ENCODE results near the gene BCL11A.

DNA sequence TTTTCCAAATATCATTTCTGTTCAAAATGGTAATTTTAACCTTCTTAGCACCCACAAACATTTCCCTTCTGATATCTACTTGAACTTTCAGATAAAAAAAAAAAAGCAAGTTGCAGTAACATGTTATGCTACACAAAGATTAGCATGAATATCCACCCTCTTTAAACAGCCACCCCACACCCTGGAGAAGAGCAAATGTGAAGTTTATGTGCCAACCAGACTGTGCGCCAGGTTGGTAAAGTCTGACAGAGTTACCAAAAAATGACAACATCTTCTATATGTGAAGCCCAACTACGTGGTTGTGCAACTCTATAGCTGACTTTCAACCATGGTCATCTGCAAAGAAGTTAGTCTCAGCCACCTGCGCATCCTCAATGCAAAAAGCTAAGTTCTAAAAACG is 62.6 kb downstream of the BCL11A start:
- TF ChIP-seq POLR2AphosphoS5 (IDR thresholded peaks at IDR 0.05; ENCODE audit: low read depth) (no peak), EZH2 (IDR thresholded peaks at IDR 0.05; ENCODE audit: low read depth, unreplicated experiment) (no peak)
- TF ChIP-seq, protein P1, sequence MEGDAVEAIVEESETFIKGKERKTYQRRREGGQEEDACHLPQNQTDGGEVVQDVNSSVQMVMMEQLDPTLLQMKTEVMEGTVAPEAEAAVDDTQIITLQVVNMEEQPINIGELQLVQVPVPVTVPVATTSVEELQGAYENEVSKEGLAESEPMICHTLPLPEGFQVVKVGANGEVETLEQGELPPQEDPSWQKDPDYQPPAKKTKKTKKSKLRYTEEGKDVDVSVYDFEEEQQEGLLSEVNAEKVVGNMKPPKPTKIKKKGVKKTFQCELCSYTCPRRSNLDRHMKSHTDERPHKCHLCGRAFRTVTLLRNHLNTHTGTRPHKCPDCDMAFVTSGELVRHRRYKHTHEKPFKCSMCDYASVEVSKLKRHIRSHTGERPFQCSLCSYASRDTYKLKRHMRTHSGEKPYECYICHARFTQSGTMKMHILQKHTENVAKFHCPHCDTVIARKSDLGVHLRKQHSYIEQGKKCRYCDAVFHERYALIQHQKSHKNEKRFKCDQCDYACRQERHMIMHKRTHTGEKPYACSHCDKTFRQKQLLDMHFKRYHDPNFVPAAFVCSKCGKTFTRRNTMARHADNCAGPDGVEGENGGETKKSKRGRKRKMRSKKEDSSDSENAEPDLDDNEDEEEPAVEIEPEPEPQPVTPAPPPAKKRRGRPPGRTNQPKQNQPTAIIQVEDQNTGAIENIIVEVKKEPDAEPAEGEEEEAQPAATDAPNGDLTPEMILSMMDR (conservative IDR thresholded peaks at IDR 0.05; ENCODE audit: low read depth in 2 of 2) = no peak
- TF ChIP-seq, protein P2, sequence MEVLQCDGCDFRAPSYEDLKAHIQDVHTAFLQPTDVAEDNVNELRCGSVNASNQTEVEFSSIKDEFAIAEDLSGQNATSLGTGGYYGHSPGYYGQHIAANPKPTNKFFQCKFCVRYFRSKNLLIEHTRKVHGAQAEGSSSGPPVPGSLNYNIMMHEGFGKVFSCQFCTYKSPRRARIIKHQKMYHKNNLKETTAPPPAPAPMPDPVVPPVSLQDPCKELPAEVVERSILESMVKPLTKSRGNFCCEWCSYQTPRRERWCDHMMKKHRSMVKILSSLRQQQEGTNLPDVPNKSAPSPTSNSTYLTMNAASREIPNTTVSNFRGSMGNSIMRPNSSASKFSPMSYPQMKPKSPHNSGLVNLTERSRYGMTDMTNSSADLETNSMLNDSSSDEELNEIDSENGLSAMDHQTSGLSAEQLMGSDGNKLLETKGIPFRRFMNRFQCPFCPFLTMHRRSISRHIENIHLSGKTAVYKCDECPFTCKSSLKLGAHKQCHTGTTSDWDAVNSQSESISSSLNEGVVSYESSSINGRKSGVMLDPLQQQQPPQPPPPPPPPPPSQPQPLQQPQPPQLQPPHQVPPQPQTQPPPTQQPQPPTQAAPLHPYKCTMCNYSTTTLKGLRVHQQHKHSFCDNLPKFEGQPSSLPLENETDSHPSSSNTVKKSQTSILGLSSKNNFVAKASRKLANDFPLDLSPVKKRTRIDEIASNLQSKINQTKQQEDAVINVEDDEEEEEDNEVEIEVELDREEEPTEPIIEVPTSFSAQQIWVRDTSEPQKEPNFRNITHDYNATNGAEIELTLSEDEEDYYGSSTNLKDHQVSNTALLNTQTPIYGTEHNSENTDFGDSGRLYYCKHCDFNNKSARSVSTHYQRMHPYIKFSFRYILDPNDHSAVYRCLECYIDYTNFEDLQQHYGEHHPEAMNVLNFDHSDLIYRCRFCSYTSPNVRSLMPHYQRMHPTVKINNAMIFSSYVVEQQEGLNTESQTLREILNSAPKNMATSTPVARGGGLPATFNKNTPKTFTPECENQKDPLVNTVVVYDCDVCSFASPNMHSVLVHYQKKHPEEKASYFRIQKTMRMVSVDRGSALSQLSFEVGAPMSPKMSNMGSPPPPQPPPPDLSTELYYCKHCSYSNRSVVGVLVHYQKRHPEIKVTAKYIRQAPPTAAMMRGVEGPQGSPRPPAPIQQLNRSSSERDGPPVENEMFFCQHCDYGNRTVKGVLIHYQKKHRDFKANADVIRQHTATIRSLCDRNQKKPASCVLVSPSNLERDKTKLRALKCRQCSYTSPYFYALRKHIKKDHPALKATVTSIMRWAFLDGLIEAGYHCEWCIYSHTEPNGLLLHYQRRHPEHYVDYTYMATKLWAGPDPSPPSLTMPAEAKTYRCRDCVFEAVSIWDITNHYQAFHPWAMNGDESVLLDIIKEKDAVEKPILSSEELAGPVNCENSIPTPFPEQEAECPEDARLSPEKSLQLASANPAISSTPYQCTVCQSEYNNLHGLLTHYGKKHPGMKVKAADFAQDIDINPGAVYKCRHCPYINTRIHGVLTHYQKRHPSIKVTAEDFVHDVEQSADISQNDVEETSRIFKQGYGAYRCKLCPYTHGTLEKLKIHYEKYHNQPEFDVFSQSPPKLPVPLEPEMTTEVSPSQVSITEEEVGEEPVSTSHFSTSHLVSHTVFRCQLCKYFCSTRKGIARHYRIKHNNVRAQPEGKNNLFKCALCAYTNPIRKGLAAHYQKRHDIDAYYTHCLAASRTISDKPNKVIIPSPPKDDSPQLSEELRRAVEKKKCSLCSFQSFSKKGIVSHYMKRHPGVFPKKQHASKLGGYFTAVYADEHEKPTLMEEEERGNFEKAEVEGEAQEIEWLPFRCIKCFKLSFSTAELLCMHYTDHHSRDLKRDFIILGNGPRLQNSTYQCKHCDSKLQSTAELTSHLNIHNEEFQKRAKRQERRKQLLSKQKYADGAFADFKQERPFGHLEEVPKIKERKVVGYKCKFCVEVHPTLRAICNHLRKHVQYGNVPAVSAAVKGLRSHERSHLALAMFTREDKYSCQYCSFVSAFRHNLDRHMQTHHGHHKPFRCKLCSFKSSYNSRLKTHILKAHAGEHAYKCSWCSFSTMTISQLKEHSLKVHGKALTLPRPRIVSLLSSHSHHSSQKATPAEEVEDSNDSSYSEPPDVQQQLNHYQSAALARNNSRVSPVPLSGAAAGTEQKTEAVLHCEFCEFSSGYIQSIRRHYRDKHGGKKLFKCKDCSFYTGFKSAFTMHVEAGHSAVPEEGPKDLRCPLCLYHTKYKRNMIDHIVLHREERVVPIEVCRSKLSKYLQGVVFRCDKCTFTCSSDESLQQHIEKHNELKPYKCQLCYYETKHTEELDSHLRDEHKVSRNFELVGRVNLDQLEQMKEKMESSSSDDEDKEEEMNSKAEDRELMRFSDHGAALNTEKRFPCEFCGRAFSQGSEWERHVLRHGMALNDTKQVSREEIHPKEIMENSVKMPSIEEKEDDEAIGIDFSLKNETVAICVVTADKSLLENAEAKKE (CRISPR knock-in tag; IDR thresholded peaks at IDR 0.05) = no peak

All from GM23338 (cell line).